ENCODE results near the gene ZNF275.
"Not testable (repeated sequence)": the region's sequence is repeated elsewhere in the genome, so short reads cannot be mapped to it uniquely, and the experiment has no call there.

Gene ZNF275

DNA sequence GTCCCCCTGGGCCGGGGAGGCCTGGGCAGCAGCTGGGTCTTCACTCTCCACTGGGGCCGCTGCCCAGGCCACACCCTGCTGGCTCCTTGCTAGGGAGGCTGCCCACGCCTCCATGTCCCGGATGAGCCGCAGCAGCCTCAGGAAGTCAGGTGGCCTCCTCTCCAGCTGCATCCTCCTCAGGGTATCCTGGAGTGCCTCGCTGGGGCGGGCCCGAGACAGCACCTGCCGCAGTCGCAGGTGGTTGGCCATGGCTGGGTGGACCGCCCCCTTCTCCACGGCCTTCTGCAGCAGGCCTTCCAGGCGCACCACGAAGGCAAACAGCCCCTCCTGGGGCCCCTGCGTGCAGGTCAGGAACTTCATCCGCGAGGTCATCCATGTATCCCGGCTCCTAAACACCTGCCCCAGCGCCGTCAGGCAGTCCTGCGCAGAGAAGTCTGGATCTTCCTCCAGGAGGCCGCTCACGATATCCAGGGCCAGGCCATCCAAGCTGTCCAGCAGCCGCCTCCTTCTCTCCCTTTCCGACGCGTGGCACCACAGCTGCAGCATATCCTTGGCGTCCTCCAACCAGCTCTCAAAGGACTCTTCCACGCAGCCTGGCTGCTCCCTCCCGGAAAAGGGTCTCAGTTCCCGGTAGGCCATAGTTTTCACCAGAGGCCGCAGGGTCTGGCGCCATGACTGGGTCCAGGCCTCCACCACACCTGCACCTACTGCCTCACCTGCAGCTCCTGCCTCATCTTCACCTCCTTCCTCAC lies 14.5 kb upstream of the ZNF275 start:
- no peak for DNase-seq
- no peak for ATAC-seq

DNA sequence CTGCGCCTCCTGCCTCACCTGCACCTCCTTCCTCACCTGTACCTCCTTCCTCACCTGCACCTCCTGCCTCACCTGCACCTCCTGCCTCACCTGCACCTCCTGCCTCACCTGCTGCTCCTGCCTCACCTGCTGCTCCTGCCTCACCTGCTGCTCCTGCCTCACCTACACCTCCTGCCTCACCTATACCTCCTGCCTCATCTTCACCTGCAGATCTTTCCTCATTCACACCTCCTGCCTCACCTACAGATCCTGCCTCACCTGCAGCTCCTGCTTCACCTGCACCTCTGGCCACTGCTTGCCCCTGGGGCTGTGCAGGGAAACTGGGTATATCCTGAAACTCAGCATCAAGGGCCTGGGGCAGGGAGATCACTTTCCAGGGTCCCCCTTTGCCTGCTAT lies 13.9 kb upstream of the ZNF275 start:
- DNase-seq, ATAC-seq: not testable (repeated sequence)

DNA sequence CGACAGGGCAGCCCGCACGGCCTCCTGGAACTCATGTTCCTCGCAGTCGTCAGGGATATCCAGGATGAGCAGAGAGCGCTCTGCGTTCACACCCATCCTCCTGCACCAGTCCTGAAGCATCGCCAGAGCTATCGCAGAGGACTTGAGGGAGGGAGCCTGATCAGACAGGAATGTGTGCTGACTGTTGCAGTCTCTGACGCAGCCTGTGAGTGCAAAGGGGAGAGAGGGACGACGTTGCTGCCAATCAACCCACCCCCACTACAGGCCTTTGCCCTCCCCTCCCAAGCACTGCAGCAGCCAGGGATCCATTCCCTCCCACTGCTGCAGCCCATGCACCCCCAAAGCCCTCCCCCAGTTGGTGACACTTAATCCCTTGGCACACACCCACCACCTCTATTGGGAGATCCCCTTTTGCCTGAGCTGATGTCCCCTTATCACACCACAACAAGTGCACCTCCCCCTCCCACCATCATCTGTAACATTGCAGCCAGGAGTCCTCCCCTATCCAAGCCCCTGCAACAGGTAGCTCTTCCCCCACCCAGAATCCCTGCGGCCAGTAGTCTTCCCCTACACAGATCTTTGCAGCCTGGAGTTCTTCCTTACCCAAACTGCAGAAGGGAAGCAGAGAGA lies 13.3 kb upstream of the ZNF275 start:
- DNase-seq: no peak
- no peak for ATAC-seq

DNA sequence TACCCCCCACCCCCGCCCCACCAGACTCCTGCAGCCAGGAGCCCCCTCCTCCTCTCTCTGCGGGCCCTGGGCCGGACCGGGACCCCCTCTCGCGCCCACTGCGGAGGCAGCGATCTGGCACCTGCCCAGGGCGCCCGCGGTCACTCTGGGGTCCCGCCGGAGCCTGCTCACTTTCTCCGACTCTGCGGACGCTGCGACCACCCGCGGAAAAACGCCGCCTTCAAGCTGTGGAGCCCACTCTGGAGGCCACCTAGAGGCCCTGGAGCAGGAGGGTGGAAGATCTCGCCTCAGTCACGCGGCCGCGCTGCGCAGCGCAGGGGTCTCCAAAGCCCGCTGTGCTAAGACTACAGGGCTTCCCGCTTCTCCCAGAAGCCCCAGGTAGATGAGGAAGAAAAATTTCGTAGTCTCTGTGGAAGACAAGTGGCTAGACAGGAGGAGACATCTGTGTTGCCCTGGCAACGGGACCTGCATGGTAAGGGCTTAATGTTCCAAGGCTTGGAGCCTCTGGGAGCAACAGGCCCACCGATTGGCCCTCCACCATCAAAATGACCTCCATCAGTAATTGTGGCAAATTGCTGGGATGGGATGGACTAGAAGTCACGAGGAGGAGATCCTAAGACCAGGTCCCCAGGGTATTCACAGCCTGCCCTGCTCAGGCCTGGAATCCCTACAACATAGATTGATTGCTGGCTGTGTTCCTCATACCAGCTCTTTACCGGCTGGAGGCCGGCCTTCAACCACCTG lies 12.4 kb upstream of the ZNF275 start, which contains the start of gene PNMA6F:
TSS of gene PNMA6F (minus strand) at position 387 of the 744 bp plus-strand sequence. CDS start 1,093 bp downstream, outside the sequence.
- DNase-seq (no peak), ATAC-seq (no peak)

DNA sequence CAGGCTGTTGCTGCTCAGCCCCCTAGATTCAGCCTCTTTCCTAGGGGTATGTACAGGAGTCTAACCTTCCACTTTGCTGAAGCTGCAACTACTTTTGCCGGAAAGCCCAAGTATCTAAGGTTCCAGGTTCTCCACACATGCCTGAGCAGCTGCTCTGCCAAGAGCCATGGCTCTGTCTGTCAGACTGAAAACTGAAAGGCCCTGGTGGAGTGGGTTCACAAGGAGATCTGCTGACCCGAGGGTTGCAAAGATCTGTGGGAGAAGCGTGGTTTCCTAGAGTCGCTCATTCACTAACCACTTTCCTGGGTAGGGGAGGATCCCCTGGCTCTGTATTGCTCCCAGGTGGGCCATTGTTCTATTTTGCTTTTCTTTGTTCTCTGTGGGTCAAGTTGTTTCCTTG lies 6.4 kb upstream of the ZNF275 start:
- ATAC-seq (no peak), DNase-seq (no peak)

DNA sequence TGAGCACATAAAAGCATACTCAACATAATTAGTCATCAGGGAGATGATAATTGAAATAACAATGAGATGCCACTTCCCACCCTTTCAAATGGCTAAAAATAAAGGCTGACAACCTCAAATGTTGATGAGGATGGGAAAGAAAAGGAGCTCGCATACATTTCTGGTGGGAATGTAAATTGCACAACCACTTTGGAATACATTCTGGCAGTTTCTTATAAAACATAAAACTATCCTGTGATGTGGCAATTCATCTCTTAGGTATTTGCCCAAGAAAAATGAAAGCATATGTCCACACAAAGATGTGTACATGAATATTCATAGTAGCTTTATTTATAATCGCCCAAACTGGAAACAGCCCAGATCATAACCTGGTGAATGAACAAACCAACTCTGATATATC lies 687 bp upstream of the ZNF275 start:
- no peak for ATAC-seq
- no peak for DNase-seq

DNA sequence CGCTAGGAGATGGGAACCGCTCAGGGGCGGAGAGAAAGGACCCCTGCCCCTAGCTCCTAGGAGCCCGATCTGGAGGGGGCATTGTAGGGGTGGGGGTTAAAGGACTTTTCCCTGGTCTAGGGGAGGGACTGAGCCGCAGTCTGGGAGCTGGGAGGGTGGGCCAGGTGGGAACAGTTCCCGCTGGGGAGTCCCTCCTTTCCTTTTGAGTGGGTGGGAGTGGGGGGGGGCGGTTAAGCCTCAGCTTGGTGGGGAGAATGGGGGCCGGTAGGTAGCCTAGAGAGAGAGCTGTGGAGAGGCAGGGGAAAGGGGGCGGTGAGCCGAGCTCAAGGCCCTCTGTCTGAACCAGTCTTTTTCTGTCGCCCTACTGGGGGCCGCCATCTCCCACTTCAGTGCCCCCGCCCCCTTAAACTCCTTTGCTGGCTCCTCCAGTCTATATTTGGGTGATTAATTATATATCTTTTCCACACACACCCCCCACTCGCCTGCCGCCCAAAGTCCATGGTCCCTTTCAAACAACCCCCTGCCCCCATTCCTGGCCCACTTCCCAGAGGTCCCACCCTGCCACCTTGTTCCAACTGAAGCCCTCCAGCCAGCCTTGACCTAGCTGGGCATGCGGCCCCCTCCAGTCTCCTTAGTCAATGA lies 822 bp downstream of the ZNF275 start:
- no peak for DNase-seq
- ATAC-seq: no peak

DNA sequence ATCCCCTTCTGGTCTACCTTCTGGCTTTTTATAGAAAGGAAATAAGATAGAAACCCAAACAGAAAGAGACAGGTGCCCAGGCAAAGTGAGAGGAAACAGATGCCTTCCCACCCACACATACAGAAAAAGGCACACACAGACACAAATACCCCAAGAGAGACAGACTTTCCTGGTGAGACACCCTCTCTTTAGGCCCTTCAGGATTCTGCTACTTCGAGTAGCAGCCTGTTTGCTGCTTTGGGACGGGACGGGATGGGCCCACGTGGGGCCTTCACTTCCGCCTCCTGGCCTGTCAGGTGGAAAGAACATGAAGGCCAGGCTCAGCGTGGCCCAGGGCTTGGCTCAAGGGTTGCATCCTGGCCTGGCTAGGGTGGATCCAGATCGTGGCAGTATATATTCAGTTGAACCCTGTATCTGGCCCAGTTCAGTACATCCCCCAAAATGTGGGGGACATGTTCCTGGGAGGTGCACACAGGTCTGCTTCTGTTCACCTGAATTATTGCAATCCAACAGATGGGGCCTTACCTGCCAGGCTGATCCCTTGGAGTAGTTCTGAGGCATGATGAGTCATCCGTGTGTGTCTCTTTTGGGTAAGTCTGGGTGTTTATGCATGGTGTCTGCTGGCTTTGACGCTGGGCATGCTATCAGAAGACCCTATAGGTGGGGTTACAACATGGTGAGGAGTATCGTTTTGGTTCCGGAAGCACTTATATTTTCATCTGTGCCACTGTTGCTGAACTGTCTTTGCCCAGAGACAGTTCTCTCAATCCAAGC lies 2.4 kb downstream of the ZNF275 start:
- DNase-seq (no peak), ATAC-seq (no peak)

DNA sequence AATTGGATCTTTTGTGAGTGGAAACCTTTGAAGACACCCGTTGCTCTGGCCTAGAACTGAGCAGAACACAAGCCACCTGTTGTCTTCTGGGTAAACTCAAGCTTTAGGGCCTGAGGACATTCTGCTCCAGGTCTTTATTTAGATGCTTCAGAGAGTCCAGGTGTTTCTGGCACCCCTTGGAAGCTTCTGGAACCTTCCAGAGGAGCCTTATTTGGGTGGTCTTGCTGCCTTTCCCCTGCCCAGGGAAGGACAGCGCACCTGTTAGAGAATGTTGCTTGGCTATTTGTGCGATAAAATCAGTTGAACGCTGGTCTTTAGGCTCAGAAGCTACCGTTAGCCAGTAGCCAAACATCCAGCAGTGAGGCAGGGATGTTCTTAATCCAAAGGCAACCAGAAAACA lies 3.0 kb downstream of the ZNF275 start:
- ATAC-seq: no peak
- no peak for DNase-seq

DNA sequence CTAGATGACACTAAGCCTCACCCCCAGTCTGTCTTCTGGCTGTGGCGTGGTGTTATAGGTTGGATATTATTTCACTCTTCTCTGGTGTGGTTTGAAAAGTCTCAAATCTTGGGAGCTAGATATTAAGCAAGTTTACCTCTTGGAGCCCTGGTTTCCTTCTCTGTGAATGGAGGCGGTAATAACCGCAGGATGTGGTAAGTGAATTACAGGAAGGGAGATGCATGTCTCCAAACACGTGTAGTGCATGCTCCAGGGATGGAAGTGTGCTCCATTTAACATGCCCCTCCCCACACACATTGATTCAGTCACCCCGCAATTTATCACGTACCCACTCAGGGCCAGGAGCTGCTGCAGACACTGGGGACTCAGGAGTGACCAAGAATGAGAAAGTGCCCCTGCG lies 4.9 kb downstream of the ZNF275 start:
- DNase-seq: no peak
- ATAC-seq: no peak

DNA sequence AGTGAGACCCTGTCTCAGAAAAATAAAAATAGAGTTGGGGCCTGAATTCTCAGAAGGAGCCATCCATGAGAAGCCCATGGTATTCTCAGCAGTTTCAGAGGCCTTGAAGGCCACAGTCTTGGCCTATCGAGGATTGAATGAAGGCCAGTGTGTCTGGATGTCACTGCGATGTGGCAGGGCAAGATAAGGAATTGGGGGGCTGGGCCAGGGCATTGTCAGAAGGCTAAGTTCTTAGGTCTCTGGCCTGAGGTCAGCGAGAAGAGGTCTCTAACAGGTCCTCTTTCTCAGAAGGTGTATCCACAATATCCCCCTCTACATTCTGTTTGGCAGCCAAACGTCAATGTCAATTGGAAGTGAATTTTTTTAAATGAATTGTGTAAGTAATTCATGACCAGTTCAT lies 5.7 kb downstream of the ZNF275 start:
- no peak for DNase-seq
- no peak for ATAC-seq

DNA sequence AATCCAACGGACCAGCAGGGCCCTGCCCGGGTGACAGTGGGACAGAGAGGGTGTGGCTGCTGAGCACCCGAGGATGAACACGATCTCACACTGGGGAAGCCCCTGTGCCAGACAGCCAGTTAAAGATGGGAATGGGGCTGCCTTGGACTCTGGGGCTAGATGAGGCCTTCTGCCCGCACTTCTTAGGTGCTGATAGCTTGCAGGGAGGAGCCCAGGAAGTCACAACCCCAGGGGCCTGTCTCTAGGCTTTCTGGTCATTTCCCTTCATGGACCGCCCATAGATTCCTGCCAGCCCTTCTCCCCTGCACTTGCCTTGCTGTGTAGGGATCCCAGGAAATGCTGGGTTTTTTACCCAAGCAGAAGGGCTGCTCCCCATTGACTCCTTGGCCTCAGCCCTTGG lies 6.2 kb downstream of the ZNF275 start:
- DNase-seq: no peak
- ATAC-seq: no peak

DNA sequence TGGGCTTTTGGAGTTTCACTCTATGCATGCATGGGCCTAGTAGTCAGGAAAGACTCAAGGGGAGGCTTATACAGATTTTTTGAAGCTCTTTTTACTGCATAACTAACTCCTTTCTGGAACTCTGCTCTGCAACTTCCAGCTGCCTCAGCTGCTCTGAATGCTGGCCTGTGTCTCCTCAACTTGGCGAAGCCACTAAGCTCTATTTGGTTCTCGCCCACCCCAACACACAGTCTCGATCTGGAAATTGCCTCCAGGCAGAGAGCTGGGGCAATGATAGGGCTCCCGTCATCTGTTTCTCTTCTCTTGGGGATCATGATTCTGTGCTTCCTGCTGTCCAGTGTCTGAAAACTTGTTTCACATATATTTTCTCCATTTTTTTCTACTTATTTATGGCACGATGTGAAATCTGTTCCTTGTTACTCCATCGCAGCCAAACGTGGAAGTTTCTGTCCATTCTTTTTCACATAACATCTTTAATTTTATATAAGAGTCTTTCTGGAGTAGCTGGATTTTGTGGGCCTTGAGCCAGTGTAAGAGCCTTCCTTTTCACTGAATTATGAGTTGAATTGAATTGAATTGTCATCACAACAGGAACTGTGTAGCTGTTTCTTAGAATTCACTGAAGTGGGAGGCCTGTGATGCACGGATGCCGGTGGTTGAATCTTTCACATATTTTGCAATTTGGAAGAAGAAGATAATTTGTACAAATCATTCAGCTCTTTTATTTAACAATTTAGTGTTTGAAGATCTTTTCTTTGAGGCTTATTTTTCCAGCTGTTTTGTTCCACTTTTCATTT lies 9.0 kb downstream of the ZNF275 start:
- DNase-seq (no peak), ATAC-seq (no peak)

DNA sequence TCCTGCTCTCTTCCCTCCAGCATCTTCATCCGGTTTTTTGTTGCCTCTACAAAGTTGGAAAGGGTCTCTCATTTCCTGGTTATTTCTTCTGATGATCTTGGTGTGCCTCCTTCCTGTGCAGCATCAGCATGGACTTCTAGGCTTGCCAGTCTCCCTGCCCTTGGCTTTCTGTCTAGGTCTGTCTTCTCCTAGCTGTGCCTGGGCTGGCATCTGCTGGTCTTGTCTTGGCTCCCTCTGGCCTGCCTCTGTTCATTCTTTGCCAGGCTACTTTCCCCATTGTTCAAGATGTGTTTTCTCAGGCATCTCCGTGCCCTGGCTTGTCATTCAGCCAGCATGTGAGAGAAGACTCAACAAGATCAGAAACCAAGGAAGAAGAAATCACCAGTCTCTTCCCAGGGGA lies 9.7 kb downstream of the ZNF275 start:
- DNase-seq (no peak), ATAC-seq (no peak)

DNA sequence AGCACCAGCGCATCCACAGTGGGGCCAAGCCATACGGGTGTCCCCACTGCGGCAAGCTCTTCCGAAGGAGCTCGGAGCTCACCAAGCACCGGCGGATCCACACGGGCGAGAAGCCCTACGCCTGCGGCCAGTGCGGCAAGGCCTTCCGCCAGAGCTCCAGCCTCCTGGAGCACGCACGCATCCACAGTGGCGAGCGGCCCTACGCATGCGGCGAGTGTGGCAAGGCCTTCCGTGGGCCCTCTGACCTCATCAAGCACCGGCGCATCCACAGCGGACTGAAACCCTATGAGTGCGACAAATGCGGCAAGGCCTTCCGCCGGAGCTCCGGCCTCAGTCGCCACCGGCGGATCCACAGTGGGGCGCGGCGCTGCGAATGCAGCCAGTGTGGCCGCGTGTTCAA lies 13.6 kb downstream of the ZNF275 start:
- no peak for DNase-seq
- no peak for ATAC-seq

DNA sequence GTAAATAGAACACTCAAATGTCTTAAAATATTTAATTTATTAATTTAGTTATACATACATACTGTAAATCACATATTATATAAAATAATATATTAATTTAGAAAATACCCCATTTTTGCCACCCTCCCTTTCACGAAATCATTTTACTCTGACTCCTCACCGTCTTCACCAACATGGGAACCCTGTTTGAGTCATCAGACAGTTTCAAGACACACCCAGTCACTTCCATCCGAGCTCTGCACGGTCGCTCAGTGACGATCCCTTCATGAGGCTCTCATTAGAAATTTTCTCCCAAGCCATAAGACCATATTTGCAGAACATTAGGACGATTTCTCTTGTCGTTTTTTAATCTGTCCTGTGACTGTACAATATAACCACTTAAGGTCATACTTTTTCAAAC lies 14.5 kb downstream of the ZNF275 start:
- DNase-seq: no peak
- ATAC-seq: no peak

DNA sequence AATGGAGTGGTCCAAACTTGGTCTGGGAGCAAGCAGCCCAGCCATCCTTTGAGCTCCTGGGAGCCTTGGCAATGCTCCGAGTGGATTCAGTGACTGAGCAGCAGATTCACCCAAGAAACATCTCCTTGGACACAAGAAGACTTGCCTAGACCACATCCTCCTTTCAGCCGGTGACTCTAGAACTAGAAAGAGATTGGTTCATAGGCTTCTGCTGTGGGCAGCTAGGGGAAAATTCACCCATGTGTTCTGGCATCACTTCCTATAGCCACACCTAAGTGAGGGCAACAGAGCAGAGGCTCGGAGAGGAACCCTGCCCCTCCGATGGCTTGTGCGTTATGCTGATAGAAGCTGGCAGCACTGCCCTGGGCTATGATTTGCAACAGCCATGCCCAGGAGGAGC lies 16.0 kb downstream of the ZNF275 start:
- DNase-seq (no peak), ATAC-seq (no peak)

DNA sequence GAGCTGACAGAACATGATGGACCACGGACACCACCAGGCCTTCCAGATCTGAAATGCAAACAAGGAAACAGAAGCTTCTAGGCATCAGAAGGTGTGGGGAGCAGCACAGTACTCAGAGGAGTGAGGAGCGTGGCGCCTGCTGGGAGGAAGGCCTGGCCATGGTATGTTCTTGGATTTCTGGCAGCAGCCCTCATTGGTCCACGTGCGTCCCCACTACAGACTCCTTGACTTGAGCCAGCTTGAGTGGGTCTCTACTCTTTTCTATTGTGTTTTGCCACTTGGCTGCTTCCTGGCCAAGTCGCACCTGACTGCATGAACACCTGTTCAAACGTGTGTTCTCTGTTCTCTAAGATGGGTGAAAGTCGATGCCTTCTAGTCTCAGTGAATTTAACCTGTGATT lies 18.0 kb downstream of the ZNF275 start:
- ATAC-seq (no peak), DNase-seq (no peak)

DNA sequence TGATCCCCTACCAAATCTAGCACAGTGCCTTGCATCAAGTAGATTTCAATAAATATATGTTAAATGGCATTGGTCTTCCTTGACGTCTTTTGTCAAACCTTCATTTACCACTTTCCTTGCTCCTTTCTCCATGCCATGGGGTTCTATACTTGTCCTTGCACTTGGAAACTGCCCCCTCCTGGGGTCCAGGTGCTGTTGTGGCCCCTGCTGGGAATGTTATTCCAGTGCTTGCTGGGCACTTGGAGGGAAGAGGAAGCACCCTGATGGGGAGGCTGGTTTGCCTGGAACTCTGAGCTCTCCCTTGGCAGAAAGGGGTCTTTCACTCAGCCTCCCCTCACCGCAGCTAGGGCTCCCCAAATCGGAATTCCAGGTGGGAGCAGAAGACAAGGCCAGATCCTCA lies 18.9 kb downstream of the ZNF275 start:
- ATAC-seq (no peak), DNase-seq (no peak)

DNA sequence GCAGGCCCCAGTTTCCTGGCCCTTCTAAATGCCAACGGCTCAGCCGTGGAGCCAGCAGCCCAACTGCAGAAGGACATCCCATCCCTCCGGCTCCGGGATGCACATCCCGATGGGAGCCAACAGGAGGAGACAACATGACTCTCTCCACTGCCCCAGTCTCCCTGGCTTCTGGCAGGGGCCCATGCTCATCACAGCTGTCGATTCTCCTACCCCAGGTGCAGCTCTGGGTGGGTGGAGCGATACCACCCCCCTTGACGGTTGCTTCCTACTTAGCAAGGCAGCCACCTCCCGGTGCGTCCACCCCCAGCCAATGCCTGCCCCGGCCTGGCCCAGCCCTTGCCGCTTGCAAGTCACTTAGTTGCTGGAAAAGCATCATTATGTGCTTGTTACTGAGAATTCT lies 19.5 kb downstream of the ZNF275 start:
- no peak for DNase-seq
- no peak for ATAC-seq

DNA sequence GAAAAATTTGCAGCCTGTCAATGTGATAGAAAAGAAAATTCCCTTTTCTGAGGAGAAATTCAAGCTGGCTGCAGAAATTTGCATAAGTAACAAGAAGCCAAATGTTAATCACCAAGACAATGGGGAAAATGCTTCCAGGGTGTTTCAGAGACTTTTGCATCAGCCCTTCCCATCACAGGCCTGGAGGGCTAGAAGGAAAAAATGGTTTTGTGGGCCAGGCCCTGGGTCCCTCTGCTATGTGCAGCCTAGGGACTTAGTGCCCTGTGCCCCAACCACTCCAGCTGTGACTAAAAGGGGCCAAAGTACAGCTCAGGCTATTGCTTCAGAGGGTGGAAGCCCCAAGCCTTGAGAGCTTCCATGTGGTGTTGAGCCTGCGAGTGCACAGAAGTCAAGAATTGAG lies 23.9 kb downstream of the ZNF275 start:
- ATAC-seq (no peak), DNase-seq (no peak)
